Neutrophil (primary cell): Measurements from ENCODE around the gene INO80C.
A peak's percentile ranks its signal among the peaks of the same experiment; 100 is the strongest.

Experiments
- H3K27ac ChIP-seq: fragments of 200-600 bp; sonication (generic); 2 replicates; pipeline ENCODE4 v1.5.1; 2016; ENCODE audit warnings: mild to moderate bottlenecking, moderate library complexity
- H3K27me3 ChIP-seq: fragments of 200-600 bp; sonication (generic); 2 replicates; pipeline ENCODE4 v1.6.0; 2016; ENCODE audit warnings: mild to moderate bottlenecking
- H3K36me3 ChIP-seq: fragments of 200-600 bp; sonication (generic); 2 replicates; pipeline ENCODE4 v1.5.1; 2017
- H3K4me1 ChIP-seq, 2 experiments: fragments of 200-600 bp in 1 of 2; sonication (generic) in 1 of 2; 1 replicate in 1 of 2; 2 replicates in 1 of 2; pipeline versions ENCODE4 v1.5.1 to v1.6.1; 2013 to 2016; ENCODE audit warnings: low read depth in 1 of 2, low read length in 1 of 2, mild to moderate bottlenecking in 1 of 2, moderate library complexity in 1 of 2; ENCODE audit not compliant: control insufficient read depth in 1 of 2, insufficient read depth in 1 of 2
- H3K4me3 ChIP-seq, 2 experiments: fragments of 200-600 bp in 1 of 2; sonication (generic) in 1 of 2; 1 replicate in 1 of 2; 2 replicates in 1 of 2; pipeline ENCODE4 v1.5.1; 2013 to 2016; ENCODE audit warnings: low read depth in 1 of 2, low read length in 1 of 2, mild to moderate bottlenecking in 1 of 2, moderate library complexity in 1 of 2
- H3K9me3 ChIP-seq: fragments of 200-600 bp; sonication (generic); 2 replicates; pipeline ENCODE4 v1.5.1; 2016
- TF ChIP-seq, protein P1 (sequence below): fragments of 200-600 bp; sonication (generic); IDR thresholded peaks from 2 replicates; pipeline ENCODE4 v1.5.1; 2016; ENCODE audit warnings: antibody characterized with exemption

The INO80C gene

GRCh38 chr18:35497370-35498197 is at the start of gene INO80C:
Gene INO80C, minus strand, starts transcription at chr18:35497960. Its CDS starts 86 bp downstream, at chr18:35497874.
- Histone ChIP-seq H3K27ac (peak within 1 kb of the TSS; percentile 98), H3K9me3 (no peaks in the 10 kb centered on the region), H3K27me3 (no peaks in the 10 kb centered on the region), H3K36me3 (no peaks in the 10 kb centered on the region), H3K4me1 (peaks cover 41 to 45% of the 10 kb centered on the region in 2 experiments), H3K4me3 (peak within 1 kb of the TSS; percentile 71 to 89)
- TF ChIP-seq, protein P1, sequence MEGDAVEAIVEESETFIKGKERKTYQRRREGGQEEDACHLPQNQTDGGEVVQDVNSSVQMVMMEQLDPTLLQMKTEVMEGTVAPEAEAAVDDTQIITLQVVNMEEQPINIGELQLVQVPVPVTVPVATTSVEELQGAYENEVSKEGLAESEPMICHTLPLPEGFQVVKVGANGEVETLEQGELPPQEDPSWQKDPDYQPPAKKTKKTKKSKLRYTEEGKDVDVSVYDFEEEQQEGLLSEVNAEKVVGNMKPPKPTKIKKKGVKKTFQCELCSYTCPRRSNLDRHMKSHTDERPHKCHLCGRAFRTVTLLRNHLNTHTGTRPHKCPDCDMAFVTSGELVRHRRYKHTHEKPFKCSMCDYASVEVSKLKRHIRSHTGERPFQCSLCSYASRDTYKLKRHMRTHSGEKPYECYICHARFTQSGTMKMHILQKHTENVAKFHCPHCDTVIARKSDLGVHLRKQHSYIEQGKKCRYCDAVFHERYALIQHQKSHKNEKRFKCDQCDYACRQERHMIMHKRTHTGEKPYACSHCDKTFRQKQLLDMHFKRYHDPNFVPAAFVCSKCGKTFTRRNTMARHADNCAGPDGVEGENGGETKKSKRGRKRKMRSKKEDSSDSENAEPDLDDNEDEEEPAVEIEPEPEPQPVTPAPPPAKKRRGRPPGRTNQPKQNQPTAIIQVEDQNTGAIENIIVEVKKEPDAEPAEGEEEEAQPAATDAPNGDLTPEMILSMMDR, result peak; percentile 41

DNA sequence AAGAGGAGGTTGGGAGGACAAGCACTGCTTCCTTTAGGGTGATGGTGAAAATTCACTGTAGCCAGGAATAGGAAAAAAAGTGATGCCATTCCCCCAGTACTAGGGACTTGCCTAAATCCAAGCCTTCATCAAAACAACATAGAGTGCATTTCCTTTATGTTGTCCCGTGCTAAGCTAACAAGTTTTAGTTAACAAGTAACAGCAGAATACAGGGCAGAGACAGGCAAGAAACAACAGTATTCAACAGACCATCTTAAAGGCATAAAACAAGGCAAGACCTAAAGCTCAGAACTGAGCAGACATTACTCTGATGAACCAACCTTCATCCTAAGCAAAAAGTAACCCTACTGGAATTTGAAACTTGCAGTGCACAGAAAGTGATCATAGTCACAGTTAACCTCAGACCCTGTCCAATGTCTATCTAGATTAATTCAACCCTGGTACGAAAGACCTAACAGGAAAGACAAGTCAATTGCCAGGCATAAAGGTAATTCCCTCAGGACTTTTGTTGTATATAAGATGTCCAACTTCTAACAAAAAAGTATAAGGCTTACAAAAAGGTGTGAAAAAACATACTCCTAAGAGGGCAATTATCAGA is 49.3 kb upstream of the INO80C start:
- TF ChIP-seq, protein P1, result no peak
- Histone ChIP-seq H3K36me3 (no peaks in the 10 kb centered on the region), H3K27me3 (no peaks in the 10 kb centered on the region), H3K27ac (no peak overlapping the region), H3K4me3 (no peak overlapping the region), H3K4me1 (no peaks in the 10 kb centered on the region), H3K9me3 (no peaks in the 10 kb centered on the region)

GRCh38 chr18:35542356-35542755 is 44.6 kb upstream of the INO80C start:
- Histone ChIP-seq H3K36me3 (no peaks in the 10 kb centered on the region), H3K27me3 (no peaks in the 10 kb centered on the region), H3K4me1 (no peaks in the 10 kb centered on the region), H3K27ac (no peak overlapping the region), H3K9me3 (no peaks in the 10 kb centered on the region), H3K4me3 (no peak overlapping the region)
- TF ChIP-seq, protein P1, result no peak

- no peaks in the 10 kb centered on the region for H3K27me3 ChIP-seq
- no peaks in the 10 kb centered on the region for H3K4me1 ChIP-seq
- TF ChIP-seq, protein P1, result no peak
These were observed 37.5 kb upstream of the INO80C start for GRCh38 chr18:35535297-35535696.

GRCh38 chr18:35533916-35534405 is 36.2 kb upstream of the INO80C start:
- TF ChIP-seq, protein P1, result no peak
- no peak overlapping the region for H3K4me3 ChIP-seq
- no peak overlapping the region for H3K27ac ChIP-seq
- H3K9me3 ChIP-seq, result no peaks in the 10 kb centered on the region
- H3K36me3 ChIP-seq, result no peaks in the 10 kb centered on the region
- no peaks in the 10 kb centered on the region for H3K4me1 ChIP-seq
- H3K27me3 ChIP-seq, result no peaks in the 10 kb centered on the region

More at GRCh38 chr18:35535297-35535696, 37.5 kb upstream of the INO80C start:
- H3K4me3 ChIP-seq, result no peak overlapping the region
- H3K9me3 ChIP-seq, result no peaks in the 10 kb centered on the region
- no peak overlapping the region for H3K27ac ChIP-seq
- no peaks in the 10 kb centered on the region for H3K36me3 ChIP-seq
